Lower leg skin (tissue), 3 donors: ENCODE data around the gene LRRC55.

Experiments
- POLR2A ChIP-seq, 2 donors: fragments of 450-650 bp; IDR thresholded peaks; one replicate each; pipeline ENCODE4 v1.6.1; 2016 to 2017; ENCODE audit warnings: antibody characterized with exemption in 2 of 2, mild to moderate bottlenecking in 1 of 2, moderate library complexity in 1 of 2
- TF ChIP-seq, protein P1 (sequence below), 3 donors: fragments of 450-650 bp; IDR thresholded peaks; one replicate each; pipeline ENCODE4 v1.5.1; 2016; ENCODE audit warnings: antibody characterized with exemption in 3 of 3, mild to moderate bottlenecking in 3 of 3, moderate library complexity in 2 of 3

DNA sequence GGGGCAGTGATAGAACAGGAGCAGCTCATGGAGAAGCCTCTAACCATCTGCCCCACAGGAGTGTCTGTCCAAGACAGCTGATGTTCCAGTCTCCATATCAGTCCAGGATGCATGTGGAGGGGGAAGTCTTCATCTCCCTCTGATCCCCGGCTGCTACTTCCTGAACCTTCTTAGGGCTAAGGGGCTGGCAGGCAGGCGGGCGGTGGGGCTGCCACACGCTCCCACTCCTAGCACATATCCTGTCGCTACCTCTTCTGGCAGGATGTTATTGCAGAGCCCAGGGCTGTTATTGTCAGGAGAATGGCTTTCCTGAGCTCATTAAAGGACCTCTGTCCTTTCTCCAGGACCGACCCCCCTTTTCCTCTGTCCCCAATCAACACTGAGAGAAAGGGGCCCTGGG is 25.4 kb downstream of the LRRC55 start:
- TF ChIP-seq, protein P1, sequence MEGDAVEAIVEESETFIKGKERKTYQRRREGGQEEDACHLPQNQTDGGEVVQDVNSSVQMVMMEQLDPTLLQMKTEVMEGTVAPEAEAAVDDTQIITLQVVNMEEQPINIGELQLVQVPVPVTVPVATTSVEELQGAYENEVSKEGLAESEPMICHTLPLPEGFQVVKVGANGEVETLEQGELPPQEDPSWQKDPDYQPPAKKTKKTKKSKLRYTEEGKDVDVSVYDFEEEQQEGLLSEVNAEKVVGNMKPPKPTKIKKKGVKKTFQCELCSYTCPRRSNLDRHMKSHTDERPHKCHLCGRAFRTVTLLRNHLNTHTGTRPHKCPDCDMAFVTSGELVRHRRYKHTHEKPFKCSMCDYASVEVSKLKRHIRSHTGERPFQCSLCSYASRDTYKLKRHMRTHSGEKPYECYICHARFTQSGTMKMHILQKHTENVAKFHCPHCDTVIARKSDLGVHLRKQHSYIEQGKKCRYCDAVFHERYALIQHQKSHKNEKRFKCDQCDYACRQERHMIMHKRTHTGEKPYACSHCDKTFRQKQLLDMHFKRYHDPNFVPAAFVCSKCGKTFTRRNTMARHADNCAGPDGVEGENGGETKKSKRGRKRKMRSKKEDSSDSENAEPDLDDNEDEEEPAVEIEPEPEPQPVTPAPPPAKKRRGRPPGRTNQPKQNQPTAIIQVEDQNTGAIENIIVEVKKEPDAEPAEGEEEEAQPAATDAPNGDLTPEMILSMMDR (IDR thresholded peaks at IDR 0.05) = no peak
- no peak for TF ChIP-seq POLR2A (IDR thresholded peaks at IDR 0.05)
